NCI-H2081 (cell line): ENCODE results near the gene HSPA12B.

Experiments used
- DNase-seq, 2 experiments: peaks; one replicate each; lab custom pipeline; 2025; lab: John Stamatoyannopoulos, UW

HSPA12B gene, protein sequence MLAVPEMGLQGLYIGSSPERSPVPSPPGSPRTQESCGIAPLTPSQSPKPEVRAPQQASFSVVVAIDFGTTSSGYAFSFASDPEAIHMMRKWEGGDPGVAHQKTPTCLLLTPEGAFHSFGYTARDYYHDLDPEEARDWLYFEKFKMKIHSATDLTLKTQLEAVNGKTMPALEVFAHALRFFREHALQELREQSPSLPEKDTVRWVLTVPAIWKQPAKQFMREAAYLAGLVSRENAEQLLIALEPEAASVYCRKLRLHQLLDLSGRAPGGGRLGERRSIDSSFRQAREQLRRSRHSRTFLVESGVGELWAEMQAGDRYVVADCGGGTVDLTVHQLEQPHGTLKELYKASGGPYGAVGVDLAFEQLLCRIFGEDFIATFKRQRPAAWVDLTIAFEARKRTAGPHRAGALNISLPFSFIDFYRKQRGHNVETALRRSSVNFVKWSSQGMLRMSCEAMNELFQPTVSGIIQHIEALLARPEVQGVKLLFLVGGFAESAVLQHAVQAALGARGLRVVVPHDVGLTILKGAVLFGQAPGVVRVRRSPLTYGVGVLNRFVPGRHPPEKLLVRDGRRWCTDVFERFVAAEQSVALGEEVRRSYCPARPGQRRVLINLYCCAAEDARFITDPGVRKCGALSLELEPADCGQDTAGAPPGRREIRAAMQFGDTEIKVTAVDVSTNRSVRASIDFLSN

DNA sequence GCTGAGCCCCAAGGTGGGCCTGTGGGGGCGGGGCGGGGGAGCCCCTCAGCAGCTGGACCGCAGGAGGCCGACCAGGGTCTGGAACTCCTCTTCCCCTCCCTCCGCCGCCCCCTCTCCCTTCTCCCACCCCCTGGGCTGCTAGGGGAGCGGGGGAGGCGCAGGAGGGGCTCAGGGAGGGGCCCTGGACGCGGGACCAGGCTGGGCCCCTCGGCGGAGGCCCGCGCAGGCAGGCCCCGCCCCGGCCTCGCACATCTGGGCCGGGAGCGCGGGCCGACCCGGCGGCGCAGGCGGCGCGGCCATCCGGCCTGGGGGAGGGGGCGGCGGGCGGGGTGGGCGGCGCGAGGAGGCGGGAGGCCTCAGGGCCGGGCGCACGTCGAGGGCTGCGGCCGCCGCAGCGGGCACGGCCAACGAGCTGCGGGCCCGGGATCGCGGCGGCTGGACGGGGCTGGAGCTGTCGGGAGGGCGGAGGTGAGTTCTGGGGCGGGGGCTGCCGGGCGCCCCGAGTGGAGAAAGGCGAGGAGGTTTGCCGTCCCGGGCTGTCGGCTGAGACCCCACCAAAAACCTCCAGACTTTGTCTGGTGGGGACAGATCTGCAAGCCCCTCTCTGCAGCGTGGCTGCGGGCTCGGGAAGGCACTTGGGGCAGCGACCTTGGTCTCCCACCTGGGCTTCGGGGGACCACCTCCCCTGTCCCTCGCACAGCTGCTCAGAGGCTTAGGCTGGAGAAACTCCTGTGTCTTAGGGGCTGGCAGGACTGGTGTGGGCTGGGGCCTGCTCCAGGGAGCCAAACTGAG is at the start of gene HSPA12B:
Gene HSPA12B (plus strand): TSS at position 359 of the 792 bp plus-strand sequence. CDS start 5,990 bp downstream, outside the sequence.
- no peak for DNase-seq

GRCh38 chr20:3685341-3685740 is 47.1 kb upstream of the HSPA12B start:
- no peak for DNase-seq

DNA sequence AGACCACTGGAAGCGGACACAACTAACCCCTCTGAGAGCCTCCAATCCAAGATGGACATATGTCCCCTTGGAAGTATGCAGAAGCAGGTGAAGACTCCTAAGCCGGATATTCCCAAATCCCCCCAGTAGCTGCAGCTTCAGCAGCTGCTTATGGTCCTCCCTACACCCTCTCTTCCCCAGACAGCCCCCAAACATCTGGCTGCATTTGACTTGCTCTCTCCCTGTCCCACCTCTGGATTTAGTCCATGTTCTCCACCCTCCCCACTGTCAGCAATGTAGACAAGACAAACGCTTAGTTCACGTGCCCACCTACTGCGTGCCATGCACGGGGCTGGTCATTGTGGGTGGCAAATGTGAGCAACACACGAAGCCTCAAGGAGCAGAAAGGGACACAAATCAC is 46.1 kb upstream of the HSPA12B start:
- no peak for DNase-seq

- no peak for DNase-seq
Observed at GRCh38 chr20:3686867-3687321, 45.6 kb upstream of the HSPA12B start.

GRCh38 chr20:3687655-3688054 is 44.8 kb upstream of the HSPA12B start:
- DNase-seq, result no peak

DNA sequence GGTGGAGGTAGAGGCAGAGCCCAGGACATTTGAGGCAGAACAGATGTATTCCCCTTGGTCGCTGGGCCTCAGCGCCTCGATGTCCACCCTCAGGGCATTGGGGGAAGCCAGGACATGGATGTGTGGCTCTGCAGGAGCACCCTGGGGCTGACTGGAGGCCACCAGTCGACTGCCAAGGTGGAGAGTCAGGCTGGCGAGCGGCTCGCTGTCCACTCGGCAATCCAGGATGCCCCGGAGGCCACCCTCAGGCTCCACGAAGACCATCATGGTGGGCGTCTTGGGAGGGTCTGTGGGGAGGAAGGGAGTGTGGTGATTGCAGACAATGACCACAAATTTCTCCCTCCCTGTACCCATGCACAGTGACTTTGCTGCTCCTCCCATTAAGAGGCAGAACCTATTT is 42.5 kb upstream of the HSPA12B start:
- DNase-seq, result no peak

DNA sequence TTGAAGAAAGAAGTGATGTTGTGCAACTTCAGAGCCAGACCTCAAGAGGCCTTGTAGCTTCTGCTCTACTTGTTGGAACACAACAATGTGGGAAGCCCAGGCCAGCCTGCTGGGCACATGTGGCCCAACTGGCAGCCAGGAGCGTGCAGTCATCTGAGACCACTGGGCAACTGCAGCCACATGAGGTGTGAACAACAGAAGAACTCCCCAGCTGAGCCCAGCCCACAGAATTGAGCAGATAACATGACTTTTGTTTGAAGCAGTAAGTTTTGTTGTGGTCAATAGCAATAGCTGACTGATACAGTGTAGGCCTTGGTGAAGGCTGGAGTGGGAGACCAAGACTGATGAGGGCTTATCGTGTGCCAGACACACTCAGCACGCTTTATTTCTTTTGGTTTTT is 42.1 kb upstream of the HSPA12B start:
- no peak for DNase-seq

DNA sequence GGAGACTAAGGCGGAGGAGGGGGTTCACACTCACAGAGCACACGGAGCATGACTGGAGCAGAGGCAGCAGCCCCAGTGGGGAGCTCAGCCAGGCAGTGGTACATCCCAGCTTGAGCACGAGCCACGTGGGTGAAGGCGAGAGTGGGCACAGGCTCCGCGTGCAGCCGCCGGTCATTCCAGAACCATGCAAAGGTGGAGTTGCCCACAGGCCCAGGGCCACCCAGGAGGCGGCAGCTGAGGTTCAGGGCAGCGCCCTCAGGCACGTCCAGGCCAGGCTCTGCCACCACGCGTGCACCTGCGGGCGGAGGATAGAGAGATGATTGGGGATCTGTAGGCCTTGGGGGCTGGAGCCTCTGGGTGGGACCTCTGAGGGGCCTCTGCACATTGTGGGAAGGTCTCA is 41.2 kb upstream of the HSPA12B start:
- no peak for DNase-seq

GRCh38 chr20:3691897-3692296 is 40.6 kb upstream of the HSPA12B start:
- DNase-seq, result no peak

DNA sequence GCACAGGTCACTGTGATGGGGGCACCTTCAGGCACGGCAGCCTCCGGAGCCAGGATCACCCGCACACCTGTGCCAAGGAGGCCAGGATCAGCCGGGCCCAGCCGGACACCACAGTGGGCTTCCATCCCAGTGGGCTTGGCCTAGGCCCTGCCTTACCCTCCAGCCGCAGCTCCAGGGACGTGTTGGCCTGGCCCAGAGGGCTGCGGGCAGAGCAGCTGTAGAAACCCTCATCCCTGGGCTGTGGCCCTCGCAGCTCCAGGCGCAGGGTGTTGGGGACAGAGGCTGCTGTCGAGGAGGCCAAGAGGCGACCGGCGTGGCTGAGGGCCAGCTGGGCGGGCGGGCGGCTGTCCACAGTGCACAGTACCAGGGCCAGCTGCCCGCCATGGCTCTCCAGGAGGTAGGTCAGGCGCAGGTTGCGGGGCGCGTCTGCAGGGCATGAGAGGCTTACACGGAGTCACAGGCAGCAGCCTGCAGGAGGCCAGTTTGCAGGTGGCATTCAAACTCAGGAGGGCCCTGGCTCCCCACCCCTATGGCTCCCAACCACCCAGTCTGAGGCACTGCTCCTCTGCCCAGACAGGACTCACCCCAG is 39.7 kb upstream of the HSPA12B start:
- DNase-seq, result no peak

DNA sequence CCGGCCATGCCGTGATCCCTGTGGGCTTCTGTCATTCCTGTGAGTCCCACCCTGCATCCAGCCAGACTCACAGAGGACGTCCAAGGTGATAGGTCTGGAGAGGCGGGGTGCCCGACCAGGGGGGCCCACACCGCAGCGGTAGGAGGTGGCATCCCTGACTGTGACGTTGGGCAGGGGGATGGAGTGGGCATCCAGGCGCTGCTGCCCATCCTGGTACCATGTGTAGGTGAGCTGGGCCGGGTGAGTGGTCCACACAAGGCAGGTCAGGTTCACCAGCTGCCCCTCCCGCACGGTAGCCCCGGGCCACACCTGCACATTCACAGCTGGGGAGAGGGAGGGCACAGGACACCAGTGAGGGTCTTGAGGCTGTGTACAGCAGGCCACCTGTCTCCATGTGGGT is 39.1 kb upstream of the HSPA12B start:
- no peak for DNase-seq

DNA sequence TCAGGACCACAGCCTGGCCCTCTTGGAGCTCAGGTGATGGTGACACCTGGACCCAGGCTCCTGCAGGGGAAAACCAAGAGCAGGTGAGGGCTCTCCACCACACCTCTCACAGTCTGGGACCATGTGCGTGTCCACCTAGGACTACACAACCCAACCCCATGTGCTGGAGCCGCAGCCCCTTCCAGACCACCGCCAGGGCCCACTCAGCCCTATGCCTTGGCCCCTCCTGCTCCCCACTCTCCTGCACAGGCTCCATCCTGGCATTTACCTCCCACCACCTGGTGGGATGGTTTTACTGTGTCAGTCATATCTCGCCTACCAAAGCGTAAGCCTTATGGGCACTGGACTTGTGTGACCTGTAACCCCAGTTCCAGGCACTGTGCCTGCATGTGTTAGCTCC is 37.6 kb upstream of the HSPA12B start:
- DNase-seq, result no peak

DNA sequence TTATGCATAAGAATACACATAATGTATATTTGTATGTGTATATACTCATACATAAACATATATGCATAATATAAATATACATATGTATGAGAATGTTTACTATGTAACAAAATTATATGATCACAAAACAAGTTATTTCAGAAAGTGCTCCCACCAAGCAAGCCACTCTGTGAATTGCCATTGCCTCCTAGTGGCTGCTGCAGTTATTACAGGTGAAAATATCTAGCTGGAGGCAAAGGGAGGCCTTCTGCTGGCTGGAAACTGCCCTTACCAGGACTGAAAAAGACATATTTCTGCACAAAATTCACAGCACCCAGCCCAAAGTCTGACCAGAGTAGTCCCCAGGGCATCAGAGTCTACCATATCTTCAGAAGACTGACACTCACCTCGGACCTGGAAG is 36.3 kb upstream of the HSPA12B start:
- no peak for DNase-seq

DNA sequence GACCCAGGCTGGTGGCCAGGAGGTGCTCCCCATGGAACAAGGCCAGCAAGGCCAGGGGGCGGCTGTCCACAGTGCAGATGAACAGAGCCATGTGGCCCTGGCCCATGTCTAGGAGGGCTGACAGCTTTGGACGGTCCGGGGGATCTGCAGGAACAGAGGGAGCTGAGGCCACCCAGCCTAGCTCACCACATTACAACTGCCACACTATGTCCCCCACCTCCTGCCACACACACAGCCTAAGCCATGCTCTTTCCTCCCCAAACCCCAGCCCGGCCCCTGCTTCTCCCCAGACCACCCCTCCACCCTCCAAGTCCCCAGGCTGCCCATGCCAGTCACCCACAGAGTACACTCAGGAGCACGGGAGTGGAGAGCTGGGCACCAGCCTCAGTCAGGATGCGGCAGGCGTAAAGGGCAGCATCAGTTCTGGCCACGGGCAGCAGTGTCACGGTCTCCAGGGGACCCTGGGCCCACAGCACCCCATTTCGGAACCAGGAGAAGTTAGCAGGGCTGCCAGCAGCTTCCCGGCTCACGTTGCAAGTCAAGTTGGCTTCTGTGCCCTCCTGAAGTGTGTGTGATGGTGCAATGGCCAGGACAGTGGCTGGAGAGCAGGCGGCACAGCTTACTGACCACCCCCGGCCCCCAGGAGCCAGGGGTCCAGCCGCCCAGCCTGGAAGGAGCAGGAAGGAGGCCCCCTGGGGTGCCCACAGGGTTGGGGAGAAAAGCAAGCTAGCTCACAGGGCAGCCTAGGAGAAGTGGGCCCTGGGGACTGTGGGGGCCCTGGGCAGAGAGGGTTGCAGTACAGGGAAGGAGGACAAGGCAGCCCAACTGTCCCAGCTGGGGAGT is 35.5 kb upstream of the HSPA12B start:
- no peak for DNase-seq

DNA sequence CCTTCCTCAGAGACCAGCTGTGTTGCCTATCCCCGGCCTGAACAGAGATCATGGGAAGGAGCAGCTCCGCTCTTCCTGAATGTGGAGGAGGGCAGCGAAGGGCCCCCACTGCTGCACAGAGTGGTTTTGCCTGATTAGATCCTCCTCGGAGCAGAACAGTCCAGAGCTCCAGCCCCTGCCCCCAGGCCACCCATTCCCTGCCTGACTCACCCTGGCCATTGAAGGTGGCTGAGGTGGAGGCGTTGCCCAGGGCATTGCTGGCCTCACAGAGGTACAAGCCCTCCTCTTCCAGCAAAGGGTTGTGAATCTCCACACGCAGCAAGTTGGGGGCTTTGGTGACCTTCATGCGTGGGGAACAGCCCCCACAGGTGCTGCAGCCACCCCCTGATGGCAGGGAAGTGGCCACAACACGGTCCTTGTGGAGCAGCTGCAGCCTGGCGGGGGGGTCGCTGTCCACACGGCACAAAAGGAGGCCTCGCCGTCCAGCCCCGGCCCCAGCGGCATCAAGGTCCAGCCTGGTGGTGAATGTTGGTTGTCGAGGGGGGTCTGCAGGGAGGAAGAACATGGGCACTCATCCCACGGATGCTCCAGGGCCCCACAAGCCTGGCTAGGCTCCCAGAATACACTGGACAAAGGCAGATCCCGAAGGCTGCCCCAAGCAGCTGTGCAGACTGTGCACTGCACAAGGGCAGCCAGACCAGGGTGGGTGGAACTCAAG is 34.7 kb upstream of the HSPA12B start:
- DNase-seq, result no peak

DNA sequence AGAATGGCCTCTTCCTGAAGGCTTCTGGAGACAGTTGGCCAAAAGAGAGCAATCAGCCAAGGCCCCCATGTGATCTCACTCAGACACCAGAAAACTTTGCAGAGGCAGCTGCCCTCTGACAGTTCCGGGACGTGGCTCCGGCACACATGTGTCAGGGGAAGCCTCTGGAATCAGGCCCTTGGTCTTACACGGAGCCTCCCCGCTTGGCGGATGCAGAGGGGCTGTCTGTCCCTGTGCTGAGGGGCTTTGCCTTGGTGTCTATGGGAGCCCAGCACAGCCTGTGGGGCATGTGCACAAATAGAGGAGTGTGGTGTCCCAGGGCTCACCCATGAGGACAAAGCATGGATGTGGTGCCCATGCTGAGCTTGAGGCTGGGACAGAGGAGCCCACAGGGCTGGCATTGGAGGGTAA is 33.9 kb upstream of the HSPA12B start:
- DNase-seq, result no peak

DNA sequence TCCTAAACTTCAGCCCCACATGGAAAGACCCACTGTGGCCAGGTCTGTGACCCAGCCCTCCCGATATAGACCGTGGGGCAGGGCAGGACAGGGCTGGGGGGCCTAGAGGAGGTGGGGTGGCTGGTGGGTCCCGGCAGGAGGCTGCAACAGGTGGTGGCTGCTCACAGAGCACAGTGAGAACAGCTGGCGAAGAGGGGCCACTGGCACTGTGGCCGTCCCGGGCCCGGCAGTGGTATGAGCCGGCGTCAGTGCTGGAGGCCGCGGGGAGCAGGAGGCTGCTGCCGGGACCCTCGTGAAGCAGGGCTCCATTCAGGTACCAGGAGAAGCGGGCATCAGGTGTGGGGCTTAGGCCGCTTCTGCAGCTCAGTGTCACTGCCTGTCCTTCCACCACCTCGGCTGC is 33.4 kb upstream of the HSPA12B start:
- DNase-seq, result no peak

GRCh38 chr20:3701061-3701998 is 31.2 kb upstream of the HSPA12B start:
- DNase-seq, result no peak

DNA sequence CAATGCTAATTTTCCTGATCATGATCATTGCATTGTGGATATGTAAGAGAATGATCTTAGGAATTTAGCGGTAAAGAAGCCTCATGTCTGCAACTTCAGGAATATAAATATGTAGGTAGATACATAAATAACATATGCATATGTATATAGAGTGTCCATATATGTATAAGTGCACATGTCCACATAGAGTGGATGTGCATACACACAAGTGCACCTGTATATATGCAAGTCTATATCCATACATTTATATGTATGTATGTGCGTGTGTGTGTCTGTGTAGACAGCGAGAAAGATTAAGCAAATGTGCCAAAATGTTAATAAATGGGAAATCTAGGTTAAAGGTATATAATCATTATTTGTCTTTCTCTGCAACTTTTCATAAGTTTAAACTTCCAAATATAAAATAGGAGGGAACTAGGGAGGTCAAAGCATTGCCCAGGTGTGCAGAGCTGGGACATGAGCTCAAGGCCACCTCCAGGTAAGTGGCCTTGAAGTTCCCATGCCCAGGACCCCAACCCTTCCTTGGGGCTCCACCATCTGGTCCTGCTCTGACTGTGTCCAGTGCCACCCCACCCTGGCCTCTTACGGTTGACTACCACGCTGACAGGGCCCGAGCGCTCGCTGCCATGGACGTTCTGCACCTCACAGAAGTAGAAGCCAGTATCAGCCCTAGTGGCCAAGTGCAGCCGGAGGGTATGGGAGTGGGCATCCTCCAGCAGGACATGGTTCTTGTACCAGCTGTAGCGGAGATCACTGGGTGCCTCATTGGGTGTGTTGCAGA is 29.7 kb upstream of the HSPA12B start:
- no peak for DNase-seq
